IPS DF 4.7 (cell line): ENCODE data around the gene IAH1.

ENCODE experiments used
- DNase-seq: peaks from one replicate; pipeline ENCODE4 v3.0.0-alpha.2; 2013; ENCODE audit warnings: low spot score; ENCODE audit errors: extremely low read depth

The IAH1 gene

GRCh38 chr2:9474361-9475057 is at the start of gene IAH1:
TSS of gene IAH1 (plus strand) at chr2:9474551. CDS start at chr2:9474567, 16 bp downstream.
- no peak for DNase-seq

GRCh38 chr2:9428965-9429577 is 45.3 kb upstream of the IAH1 start:
- no peak for DNase-seq

- no peak for DNase-seq
These were observed 43.7 kb upstream of the IAH1 start for GRCh38 chr2:9430316-9431293.

GRCh38 chr2:9434489-9434888 is 39.9 kb upstream of the IAH1 start:
- DNase-seq = no peak

GRCh38 chr2:9439536-9439935 is 34.8 kb upstream of the IAH1 start:
- DNase-seq = no peak

GRCh38 chr2:9440058-9440727 is 34.2 kb upstream of the IAH1 start:
- no peak for DNase-seq

- DNase-seq = no peak
These were observed 32.8 kb upstream of the IAH1 start for GRCh38 chr2:9441556-9441955.

- DNase-seq = no peak
These were observed 30.8 kb upstream of the IAH1 start for GRCh38 chr2:9443526-9443925.

- no peak for DNase-seq
These were observed 29.3 kb upstream of the IAH1 start for GRCh38 chr2:9445089-9445488.

- DNase-seq = no peak
These were observed 23.1 kb upstream of the IAH1 start for GRCh38 chr2:9451231-9451630.

- DNase-seq = no peak
These were observed 13.8 kb upstream of the IAH1 start for GRCh38 chr2:9460441-9461017.

- no peak for DNase-seq
These were observed 13.3 kb upstream of the IAH1 start for GRCh38 chr2:9461079-9461478.

GRCh38 chr2:9462313-9462712 is 12.0 kb upstream of the IAH1 start:
- DNase-seq = no peak

- DNase-seq = no peak
These were observed 11.3 kb upstream of the IAH1 start for GRCh38 chr2:9462886-9463697.

- DNase-seq = no peak
These were observed 10.7 kb upstream of the IAH1 start for GRCh38 chr2:9463698-9464034.

- DNase-seq = no peak
These were observed 9.2 kb upstream of the IAH1 start for GRCh38 chr2:9465170-9465569.

GRCh38 chr2:9466147-9466683 is 8.1 kb upstream of the IAH1 start:
- no peak for DNase-seq

- no peak for DNase-seq
These were observed 6.7 kb upstream of the IAH1 start for GRCh38 chr2:9467687-9468086.

GRCh38 chr2:9471206-9471605 is 3.1 kb upstream of the IAH1 start:
- no peak for DNase-seq

- no peak for DNase-seq
These were observed 1.8 kb upstream of the IAH1 start for GRCh38 chr2:9472511-9472910.
